ENCODE measurements around the gene SLC38A10.

Gene SLC38A10

GRCh38 chr17:81315129-81315884 is 20.2 kb upstream of the SLC38A10 start:
- TF ChIP-seq CTCF (IDR thresholded peaks at IDR 0.05; ENCODE audit: low read depth, low read length), result no peak
- no peak overlapping the region for H3K4me3 ChIP-seq (ENCODE audit: low read depth, low read length)

- H3K4me3 ChIP-seq (ENCODE audit: low read depth, low read length), result no peak overlapping the region
- no peak for TF ChIP-seq CTCF (IDR thresholded peaks at IDR 0.05; ENCODE audit: low read depth, low read length)
Observed at GRCh38 chr17:81314398-81315081, 19.4 kb upstream of the SLC38A10 start.

DNA sequence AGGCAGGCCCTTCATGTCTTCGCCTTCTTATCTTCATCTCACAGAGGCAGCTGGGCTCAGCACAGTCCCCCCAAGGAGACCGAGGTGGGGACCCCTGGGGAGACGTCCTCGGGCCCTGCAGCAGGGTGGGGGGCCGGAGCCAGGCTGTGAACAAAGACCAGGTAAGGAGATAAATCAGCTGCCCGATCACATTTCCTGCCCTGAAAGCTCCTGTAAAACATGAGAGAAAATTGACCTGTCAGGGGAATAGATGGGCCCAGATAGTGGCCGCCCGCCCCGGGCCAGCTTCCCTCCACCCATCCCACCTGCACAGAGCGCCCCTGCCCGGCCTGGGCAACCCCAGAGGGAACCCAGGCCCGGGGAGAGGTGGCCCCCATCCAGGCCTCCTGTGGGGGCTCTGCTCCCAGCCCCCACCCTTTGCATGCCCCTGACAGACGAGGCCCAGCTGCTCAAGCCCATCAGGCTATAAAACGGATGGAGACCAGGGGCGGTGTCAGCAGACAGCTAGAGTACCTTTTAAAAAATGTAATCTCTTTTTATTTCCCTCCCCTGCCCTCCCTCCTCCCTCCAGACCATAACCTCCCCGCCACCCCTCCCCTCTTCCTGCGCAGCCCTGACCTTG is 18.8 kb upstream of the SLC38A10 start:
- no peak for TF ChIP-seq CTCF (IDR thresholded peaks at IDR 0.05; ENCODE audit: low read depth, low read length)

DNA sequence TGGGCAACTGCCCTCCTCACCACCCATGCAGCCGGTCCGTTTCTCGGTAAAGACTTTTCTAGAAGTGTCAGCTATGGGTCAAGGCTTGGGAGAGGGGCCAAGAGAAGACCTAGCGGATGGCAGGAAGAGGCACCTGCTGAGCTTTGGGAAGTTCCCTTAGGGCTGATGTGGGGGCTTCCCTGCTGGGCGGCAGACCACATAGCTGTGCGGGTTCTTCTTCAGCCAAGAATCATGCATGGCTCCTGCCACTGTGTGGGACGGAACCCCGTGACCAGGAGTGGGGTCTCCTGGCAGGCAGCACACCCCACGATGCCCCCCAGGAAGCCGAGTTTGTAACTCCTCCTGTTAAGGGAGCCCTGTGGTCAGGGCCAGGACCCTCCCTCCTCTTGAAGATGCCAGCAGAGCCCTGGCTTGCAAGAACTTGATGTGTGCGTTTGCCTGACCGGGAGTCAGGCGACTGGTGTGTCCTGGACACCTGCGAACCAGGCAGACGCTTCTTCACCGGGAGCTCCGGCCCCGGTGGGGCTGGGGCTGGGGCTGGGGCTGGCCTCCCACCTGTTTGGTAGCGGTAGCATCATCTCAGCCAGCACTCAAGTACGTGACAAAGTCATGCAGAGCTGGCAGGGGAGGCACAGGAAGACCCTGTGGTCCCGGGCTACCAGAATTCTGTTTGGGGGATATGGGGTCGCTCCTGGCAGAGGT is 17.7 kb upstream of the SLC38A10 start:
- no peak overlapping the region for H3K4me3 ChIP-seq (ENCODE audit: low read depth, low read length)
- no peak for TF ChIP-seq CTCF (IDR thresholded peaks at IDR 0.05; ENCODE audit: low read depth, low read length)

More for the DNA sequence above, 18.8 kb upstream of the SLC38A10 start:
- no peak overlapping the region for H3K4me3 ChIP-seq (ENCODE audit: low read depth, low read length)

GRCh38 chr17:81311946-81312345 is 16.8 kb upstream of the SLC38A10 start:
- no peak for TF ChIP-seq CTCF (IDR thresholded peaks at IDR 0.05; ENCODE audit: low read depth, low read length)

GRCh38 chr17:81310949-81311550 is 15.9 kb upstream of the SLC38A10 start:
- no peak overlapping the region for H3K4me3 ChIP-seq (ENCODE audit: low read depth, low read length)
- no peak for TF ChIP-seq CTCF (IDR thresholded peaks at IDR 0.05; ENCODE audit: low read depth, low read length)

More at GRCh38 chr17:81311946-81312345, 16.8 kb upstream of the SLC38A10 start:
- no peak overlapping the region for H3K4me3 ChIP-seq (ENCODE audit: low read depth, low read length)

All from WI38 (cell line).